ENCODE results near the gene FSIP2.

GRCh38 chr2:185782223-185782769 lies 43.7 kb downstream of the FSIP2 start:
- TF ChIP-seq CTCF (IDR thresholded peaks at IDR 0.05): no peak
- no peak for TF ChIP-seq POLR2A (IDR thresholded peaks at IDR 0.05)
